ENCODE data around the gene PARP9. TPM values are rescaled to one million over a fixed set of nuclear protein-coding genes. Genes with fewer than 3 reads are reported as not detected.

Gene PARP9
- total and polyA plus RNA-seq, 2 of the 4 experiments (the other 2 are of a cell fraction): 6.7 to 7.7 TPM

DNA sequence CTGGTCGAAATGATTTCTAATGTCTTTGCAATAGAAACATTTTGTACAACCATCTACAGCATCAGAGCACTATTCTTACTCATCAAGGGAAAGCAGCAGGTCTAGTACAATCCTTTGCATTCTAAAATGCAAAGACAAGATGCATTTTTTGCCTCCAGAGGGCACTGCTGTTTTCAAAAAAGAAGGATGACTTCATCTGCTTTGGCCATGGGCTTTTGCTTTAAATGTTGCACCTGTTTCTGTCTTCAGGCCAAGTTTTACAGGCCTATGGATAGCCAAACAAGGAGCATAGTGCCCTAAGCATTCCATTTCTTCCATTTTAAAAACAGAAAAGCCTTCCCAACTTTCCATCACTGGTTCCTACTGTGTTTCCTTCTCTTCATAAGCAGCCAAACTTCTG is 3.4 kb downstream of the PARP9 start:
- Histone ChIP-seq H2BK15ac (ENCODE audit: low read depth, low read length) (no peak overlapping the region), H3K27me3 (ENCODE audit: control insufficient read depth, insufficient read depth, low read length) (no peaks in the 10 kb centered on the region), H2BK5ac (ENCODE audit: low read depth, low read length, poor library complexity, severe bottlenecking) (no peak overlapping the region), H4K5ac (ENCODE audit: low read depth, low read length) (no peak overlapping the region), H4K91ac (ENCODE audit: insufficient read depth, low read depth, low read length) (no peak overlapping the region), H3K27ac (ENCODE audit: insufficient read depth, low read length) (no peak overlapping the region), H2AFZ (replicated peaks; ENCODE audit: low read length, poor library complexity) (no peak overlapping the region), H3K9ac (ENCODE audit: low read depth, low read length) (no peak overlapping the region), H3K56ac (ENCODE audit: extremely low read depth, insufficient read depth, low read length) (no peak overlapping the region), H2BK120ac (ENCODE audit: low read depth, low read length) (no peak overlapping the region), H4K8ac (ENCODE audit: low read depth in 2 of 2, low read length in 2 of 2) (no peak overlapping the region), H3K4me1 (ENCODE audit: control insufficient read depth, insufficient read depth, low read length) (peaks cover 4% of the 10 kb centered on the region), H3K9me1 (ENCODE audit: insufficient read depth, low read length) (no peaks in the 10 kb centered on the region), H2AK5ac (ENCODE audit: low read depth, low read length) (no peak overlapping the region), H3K79me1 (ENCODE audit: low read depth in 1 of 2, low read length in 2 of 2) (peaks cover 11 to 18% of the 10 kb centered on the region in 2 experiments; a peak in 3 of 4 replicates), H2BK20ac (ENCODE audit: low read depth, low read length) (no peak overlapping the region), H3K36me3 (ENCODE audit: control insufficient read depth, insufficient read depth, low read length) (peaks cover 7% of the 10 kb centered on the region; the same call in 1 of the 2 replicates), H3K4me2 (ENCODE audit: low read depth, low read length) (no peak overlapping the region), H3K4me3 (ENCODE audit: insufficient read depth, low read depth, low read length) (no peak overlapping the region), H4K20me1 (ENCODE audit: insufficient read depth, low read length) (no peaks in the 10 kb centered on the region), H3K14ac (replicated peaks; ENCODE audit: low read depth, low read length) (no peak overlapping the region), H3K9me3 (ENCODE audit: control insufficient read depth, insufficient read depth, low read length) (no peaks in the 10 kb centered on the region), H3K4ac (ENCODE audit: low read depth, low read length) (no peak overlapping the region), H3K18ac (ENCODE audit: low read depth, low read length) (no peak overlapping the region), H3K23ac (ENCODE audit: low read depth, low read length) (no peak overlapping the region), H2AK9ac (replicated peaks; ENCODE audit: low read depth, low read length, poor library complexity) (no peak overlapping the region)
- ATAC-seq (ENCODE audit: low read depth) (peak; percentile 25; the same call in 1 of the 2 replicates), DNase-seq (peak; percentile 71)
- ChIA-PET CTCF (interaction anchor here (7.3 kb wide), 1 partner anchor 119 kb away, joined by 34 read pairs; no protein-coding TSS in a partner anchor), POLR2A (ENCODE audit: unreplicated experiment) (interaction anchor here (0.7 kb wide), 1 partner anchor 218 kb away, joined by 3 read pairs; no protein-coding TSS in a partner anchor)
- no peak for TF ChIP-seq RCOR1 (IDR thresholded peaks at IDR 0.05; ENCODE audit: insufficient replicate concordance, low read length)
- TF ChIP-seq RAD21 (IDR thresholded peaks at IDR 0.05; ENCODE audit: low read length): peak; percentile 66
- no peak for TF ChIP-seq MAFK (IDR thresholded peaks at IDR 0.05; ENCODE audit: low read depth, low read length)
- no peak for TF ChIP-seq MAZ (IDR thresholded peaks at IDR 0.05; ENCODE audit: borderline replicate concordance, low read depth, low read length)
- no peak for TF ChIP-seq FOS (IDR thresholded peaks at IDR 0.05; ENCODE audit: low read depth, low read length)
- TF ChIP-seq CHD1 (IDR thresholded peaks at IDR 0.05; ENCODE audit: low read depth, low read length): no peak
- TF ChIP-seq ELK1 (IDR thresholded peaks at IDR 0.05; ENCODE audit: borderline replicate concordance, low read depth, low read length): no peak
- TF ChIP-seq RFX5 (IDR thresholded peaks at IDR 0.05; ENCODE audit: low read depth, low read length): no peak
- no peak for TF ChIP-seq BHLHE40 (IDR thresholded peaks at IDR 0.05; ENCODE audit: low read depth, low read length)
- no peak for TF ChIP-seq CEBPB (IDR thresholded peaks at IDR 0.05; ENCODE audit: low read depth, low read length)
- no peak for TF ChIP-seq MXI1 (IDR thresholded peaks at IDR 0.05; ENCODE audit: borderline replicate concordance, low read depth, low read length)
- TF ChIP-seq POLR2A (IDR thresholded peaks at IDR 0.05; ENCODE audit: low read depth, low read length): no peak
- no peak for TF ChIP-seq NFE2L2 (IDR thresholded peaks at IDR 0.05; ENCODE audit: low read depth, low read length)
- peak; percentile 76 for TF ChIP-seq SMC3 (IDR thresholded peaks at IDR 0.05; ENCODE audit: low read depth, low read length)
- TF ChIP-seq USF2 (IDR thresholded peaks at IDR 0.05; ENCODE audit: low read depth, low read length): no peak
- TF ChIP-seq, protein P1, sequence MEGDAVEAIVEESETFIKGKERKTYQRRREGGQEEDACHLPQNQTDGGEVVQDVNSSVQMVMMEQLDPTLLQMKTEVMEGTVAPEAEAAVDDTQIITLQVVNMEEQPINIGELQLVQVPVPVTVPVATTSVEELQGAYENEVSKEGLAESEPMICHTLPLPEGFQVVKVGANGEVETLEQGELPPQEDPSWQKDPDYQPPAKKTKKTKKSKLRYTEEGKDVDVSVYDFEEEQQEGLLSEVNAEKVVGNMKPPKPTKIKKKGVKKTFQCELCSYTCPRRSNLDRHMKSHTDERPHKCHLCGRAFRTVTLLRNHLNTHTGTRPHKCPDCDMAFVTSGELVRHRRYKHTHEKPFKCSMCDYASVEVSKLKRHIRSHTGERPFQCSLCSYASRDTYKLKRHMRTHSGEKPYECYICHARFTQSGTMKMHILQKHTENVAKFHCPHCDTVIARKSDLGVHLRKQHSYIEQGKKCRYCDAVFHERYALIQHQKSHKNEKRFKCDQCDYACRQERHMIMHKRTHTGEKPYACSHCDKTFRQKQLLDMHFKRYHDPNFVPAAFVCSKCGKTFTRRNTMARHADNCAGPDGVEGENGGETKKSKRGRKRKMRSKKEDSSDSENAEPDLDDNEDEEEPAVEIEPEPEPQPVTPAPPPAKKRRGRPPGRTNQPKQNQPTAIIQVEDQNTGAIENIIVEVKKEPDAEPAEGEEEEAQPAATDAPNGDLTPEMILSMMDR (conservative IDR thresholded peaks at IDR 0.05; ENCODE audit: low read depth, low read length): peak; percentile 68
- dilution Hi-C loops (cut with HindIII; ENCODE audit: low sequenced_read_pairs, unreplicated experiment): no loop called here
- BruUV-seq (replicated peaks): no TSS peak
- intact Hi-C loops (cut with micrococcal nuclease): loop anchor here (1.0 to 10.0 kb wide), 5 partner anchors 102 to 464 kb away; partner anchors contain the start of gene SEMA5B
- in situ Hi-C loops (cut with MboI; ENCODE audit: low sequenced_read_pairs): no loop called here
- no CpG with 5 or more reads among the region's 1 CpG for WGBS, 2 experiments (ENCODE audit: extremely low coverage in 2 of 2, insufficient read length in 1 of 2)

Measured in IMR-90 (cell line).